ENCODE data around the gene KHDC4. TPM values are rescaled to one million over a fixed set of nuclear protein-coding genes. Genes with fewer than 3 reads are reported as not detected.

Gene KHDC4
- total and polyA plus RNA-seq, 7 experiments from 2014 or later = 8.1 to 117 (median 64.9) TPM

DNA sequence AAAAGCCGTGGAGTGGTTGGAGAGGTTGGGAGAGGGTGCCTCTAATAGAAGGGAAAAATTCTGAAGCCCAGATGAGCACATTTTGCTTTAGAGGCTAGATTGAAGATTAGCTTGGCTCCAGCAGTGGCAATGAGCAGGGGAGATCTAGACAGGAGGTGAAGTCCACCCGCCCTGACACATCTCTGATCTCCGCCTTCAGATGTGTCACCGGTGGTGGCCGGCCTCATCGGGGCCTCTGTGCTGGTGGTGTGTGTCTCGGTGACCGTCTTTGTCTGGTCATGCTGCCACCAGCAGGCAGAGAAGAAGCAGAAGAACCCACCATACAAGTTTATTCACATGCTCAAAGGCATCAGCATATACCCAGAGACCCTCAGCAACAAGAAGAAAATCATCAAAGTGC, 66.4 kb downstream of the KHDC4 start:
- CTCF ChIA-PET = no interaction called here
- DNase-seq (no peak), ATAC-seq (no peak)
- Histone ChIP-seq H3K27ac (ENCODE audit: low read depth, low read length) (no peak overlapping the region), H3K27me3 (ENCODE audit: control insufficient read depth in 2 of 2, insufficient read depth in 2 of 2, low read length in 2 of 2) (no peaks in the 10 kb centered on the region), H3K4me3 (ENCODE audit: low read length) (no peak overlapping the region), H3K9me3 (ENCODE audit: control insufficient read depth in 2 of 3, low read length in 3 of 3) (no peaks in the 10 kb centered on the region), H3K4me1 (ENCODE audit: control insufficient read depth in 2 of 2, insufficient read depth in 2 of 2, low read length in 2 of 2) (no peaks in the 10 kb centered on the region), H3K36me3 (ENCODE audit: control insufficient read depth in 2 of 3, insufficient read depth in 3 of 3, low read length in 3 of 3) (no peaks in the 10 kb centered on the region)
- H3K27me3 Mint-ChIP-seq = peaks cover 0 to 1% (median under 1%) of the 10 kb centered on the region in 5 donors
- H3K4me1 Mint-ChIP-seq = no peaks in the 10 kb centered on the region
- H3K27ac Mint-ChIP-seq = no peak overlapping the region
- H3K9me3 Mint-ChIP-seq = no peaks in the 10 kb centered on the region
- intact Hi-C loops (cut with micrococcal nuclease) = no loop called here
- peaks cover 0 to 2% (median 0%) of the 10 kb centered on the region in 5 donors for H3K36me3 Mint-ChIP-seq
- POLR2A ChIA-PET = no interaction called here
- no peak overlapping the region for H3K4me3 Mint-ChIP-seq

- no peaks in the 10 kb centered on the region for H3K9me3 Mint-ChIP-seq
- no peak overlapping the region for H3K27ac Mint-ChIP-seq
These were observed 69.8 kb downstream of the KHDC4 start for GRCh38 chr1:155864393-155864792.

More at GRCh38 chr1:155864393-155864792, 69.8 kb downstream of the KHDC4 start:
- CTCF ChIA-PET = interaction anchor here (0.6 kb wide), 1 partner anchor 542 kb away, joined by 4 read pairs; no protein-coding TSS in a partner anchor
- Histone ChIP-seq H3K36me3 (ENCODE audit: control insufficient read depth in 2 of 3, insufficient read depth in 3 of 3, low read length in 3 of 3) (no peaks in the 10 kb centered on the region), H3K9me3 (ENCODE audit: control insufficient read depth in 2 of 3, low read length in 3 of 3) (no peaks in the 10 kb centered on the region), H3K4me1 (ENCODE audit: control insufficient read depth in 2 of 2, insufficient read depth in 2 of 2, low read length in 2 of 2) (peaks cover 5 to 11% of the 10 kb centered on the region in 2 donors), H3K27ac (ENCODE audit: low read depth, low read length) (no peak overlapping the region), H3K27me3 (ENCODE audit: control insufficient read depth in 2 of 2, insufficient read depth in 2 of 2, low read length in 2 of 2) (no peaks in the 10 kb centered on the region), H3K4me3 (ENCODE audit: low read length) (no peak overlapping the region)
- Mint-ChIP-seq H3K36me3 (peaks cover 0 to 5% (median 0%) of the 10 kb centered on the region in 5 donors), H3K4me1 (peaks cover 0 to 25% (median 3%) of the 10 kb centered on the region in 7 donors), H3K4me3 (no peak overlapping the region), H3K27me3 (peaks cover 0 to 21% (median 11%) of the 10 kb centered on the region in 5 donors)
- no peak for ATAC-seq
- POLR2A ChIA-PET = interaction anchor here (0.6 kb wide), 1 partner anchor 438 kb away, joined by 3 read pairs; no protein-coding TSS in a partner anchor
- DNase-seq = no peak
- intact Hi-C loops (cut with micrococcal nuclease) = no loop called here

Small RNA genes lying within 50 kb of the gene (microRNA-seq; reads per million reads assigned to microRNA genes)
- not detected for gene MIR6738 (ENCODE audit: borderline microRNAs expressed)

Other genes with a start within 250 kb of the KHDC4 start
- gene YY1AP1, start 245.6 kb downstream of the KHDC4 start, total RNA-seq = 100 to 1,000 TPM in 2 of 5 experiments, 10 to 100 TPM in 3; 81.2 to 130 (median 88.2) TPM
- 10 to 100 TPM; 37.4 to 59.3 TPM for gene YY1AP1, start 245.6 kb downstream of the KHDC4 start, polyA plus RNA-seq
- gene DAP3, start 245.3 kb downstream of the KHDC4 start, total RNA-seq = 100 to 1,000 TPM; 112 to 155 (median 145) TPM
- 100 to 1,000 TPM; 111 to 135 TPM for gene DAP3, start 245.3 kb downstream of the KHDC4 start, polyA plus RNA-seq
- 100 to 1,000 TPM in 4 of 5 experiments, 10 to 100 TPM in 1; 87.2 to 138 (median 106) TPM for gene GON4L, start 77.2 kb downstream of the KHDC4 start, total RNA-seq
- gene GON4L, start 77.2 kb downstream of the KHDC4 start, polyA plus RNA-seq = 10 to 100 TPM; 25.4 to 40.5 TPM
- 10 to 100 TPM in 2 of 5 experiments, 1 to 10 TPM in 3; 1.4 to 22.9 (median 2.7) TPM for gene SYT11, start 74.8 kb downstream of the KHDC4 start, total RNA-seq
- gene SYT11, start 74.8 kb downstream of the KHDC4 start, polyA plus RNA-seq = under 1 TPM; 0.39 to 0.48 TPM
- 10 to 100 TPM; 34.0 to 83.9 (median 41.4) TPM for gene RIT1, start 23.1 kb downstream of the KHDC4 start, total RNA-seq
- gene RIT1, start 23.1 kb downstream of the KHDC4 start, polyA plus RNA-seq = 10 to 100 TPM; 19.1 to 19.7 TPM
- not detected for gene RXFP4, start 7.2 kb upstream of the KHDC4 start, total RNA-seq
- 1 to 10 TPM in 1 of 2 donors, under 1 TPM in 1; 0.60 to 1.3 TPM for gene RXFP4, start 7.2 kb upstream of the KHDC4 start, polyA plus RNA-seq
- 100 to 1,000 TPM; 108 to 236 (median 182) TPM for gene ARHGEF2, start 44.1 kb upstream of the KHDC4 start, total RNA-seq
- gene ARHGEF2, start 44.1 kb upstream of the KHDC4 start, polyA plus RNA-seq = 10 to 100 TPM; 17.0 to 28.5 TPM
- 100 to 1,000 TPM; 207 to 278 (median 256) TPM for gene SSR2, start 86.5 kb upstream of the KHDC4 start, total RNA-seq
- 100 to 1,000 TPM; 366 to 393 TPM for gene SSR2, start 86.5 kb upstream of the KHDC4 start, polyA plus RNA-seq
- 10 to 100 TPM; 16.2 to 37.6 (median 31.3) TPM for gene UBQLN4, start 119.4 kb upstream of the KHDC4 start, total RNA-seq
- 1 to 10 TPM; 6.7 to 9.9 TPM for gene UBQLN4, start 119.4 kb upstream of the KHDC4 start, polyA plus RNA-seq
- 10 to 100 TPM; 13.3 to 66.1 (median 27.9) TPM for gene LAMTOR2, start 120.4 kb upstream of the KHDC4 start, total RNA-seq
- gene LAMTOR2, start 120.4 kb upstream of the KHDC4 start, polyA plus RNA-seq = 10 to 100 TPM; 90.1 to 97.9 TPM
- 1 to 10 TPM in 4 of 5 experiments, not detected in 1; 1.1 to 2.7 (median 2.2) TPM for gene RAB25, start 126.7 kb upstream of the KHDC4 start, total RNA-seq
- gene RAB25, start 126.7 kb upstream of the KHDC4 start, polyA plus RNA-seq = 1 to 10 TPM; 1.5 to 1.8 TPM
- gene MEX3A, start 148.1 kb upstream of the KHDC4 start, total RNA-seq = under 1 TPM in 4 of 5 experiments, not detected in 1; 0.05 to 0.15 (median 0.13) TPM
- gene MEX3A, start 148.1 kb upstream of the KHDC4 start, polyA plus RNA-seq = not detected
- gene LMNA, start 180.3 kb upstream of the KHDC4 start, total RNA-seq = 100 to 1,000 TPM in 2 of 5 experiments, 10 to 100 TPM in 1, 1 to 10 TPM in 2; 5.5 to 470 (median 18.0) TPM
- under 1 TPM in 1 of 2 donors, not detected in 1; 0.20 TPM for gene LMNA, start 180.3 kb upstream of the KHDC4 start, polyA plus RNA-seq
- gene SEMA4A, start 219.2 kb upstream of the KHDC4 start, total RNA-seq = 10 to 100 TPM in 1 of 5 experiments, 1 to 10 TPM in 4; 1.8 to 48.6 (median 3.8) TPM
- under 1 TPM; 0.06 to 0.24 TPM for gene SEMA4A, start 219.2 kb upstream of the KHDC4 start, polyA plus RNA-seq

All from naive thymus-derived CD4-positive, alpha-beta T cell (primary cell).